CD4-positive, CD25-positive, alpha-beta regulatory T cell (primary cell): ENCODE data around the gene PMFBP1. TPM values are rescaled to one million over a fixed set of nuclear protein-coding genes. Genes with fewer than 3 reads are reported as not detected.
"Not testable (repeated sequence)": the region's sequence is repeated elsewhere in the genome, so short reads cannot be mapped to it uniquely, and the experiment has no call there.

Experiments used
- ATAC-seq, 2 donors: fragments of 150-1000 bp; cut with Tn5 transposase; one replicate each; pipeline ENCODE4 v1.10.0; 2021; ENCODE audit warnings: low read depth in 2 of 2, moderate number of reproducible peaks in 2 of 2, moderate library complexity in 1 of 2
- DNase-seq, 3 donors: peaks; one replicate each; pipeline versions ENCODE4 v3.0.0 to v3.0.0-alpha.2; 2012 to 2022; ENCODE audit warnings: mixed read lengths in 1 of 3
- H3K27ac ChIP-seq: one replicate; pipeline ENCODE4 v1.7.0; 2013; ENCODE audit warnings: mild to moderate bottlenecking, low read length; ENCODE audit not compliant: insufficient read depth, poor library complexity, severe bottlenecking
- H3K27me3 ChIP-seq: one replicate; pipeline ENCODE4 v1.7.0; 2013; ENCODE audit warnings: low read length; ENCODE audit not compliant: control insufficient read depth, insufficient read depth
- H3K36me3 ChIP-seq: one replicate; pipeline ENCODE4 v1.7.0; 2013; ENCODE audit warnings: mild to moderate bottlenecking, low read length, moderate library complexity; ENCODE audit not compliant: control insufficient read depth, insufficient read depth
- H3K4me1 ChIP-seq: 2 replicates; pipeline ENCODE4 v1.7.0; 2013; ENCODE audit warnings: mild to moderate bottlenecking, low read length; ENCODE audit not compliant: insufficient read depth, control insufficient read depth, poor library complexity, severe bottlenecking
- H3K4me3 ChIP-seq: one replicate; pipeline ENCODE4 v1.7.0; 2013; ENCODE audit warnings: low read depth, mild to moderate bottlenecking, low read length, moderate library complexity
- H3K9me3 ChIP-seq, 2 experiments: 1 replicate in 1 of 2; 2 replicates in 1 of 2; pipeline ENCODE4 v1.7.0; 2013; ENCODE audit warnings: low read length in 2 of 2, mild to moderate bottlenecking in 1 of 2, moderate library complexity in 1 of 2; ENCODE audit not compliant: control insufficient read depth in 2 of 2
- H3K27ac Mint-ChIP-seq, 3 donors: one replicate each; pipeline ENCODE4 v1.8.0; 2020 to 2022; ENCODE audit warnings: mild to moderate bottlenecking in 3 of 3, mixed read lengths in 3 of 3, moderate library complexity in 2 of 3
- H3K27me3 Mint-ChIP-seq: one replicate; pipeline ENCODE4 v1.8.0; 2022; ENCODE audit warnings: mild to moderate bottlenecking, mixed read lengths
- H3K36me3 Mint-ChIP-seq: one replicate; pipeline ENCODE4 v1.8.0; 2020; ENCODE audit warnings: mixed read lengths
- H3K4me1 Mint-ChIP-seq, 4 donors: one replicate each; pipeline ENCODE4 v1.8.0; 2020 to 2022; ENCODE audit warnings: mixed read lengths in 4 of 4, mild to moderate bottlenecking in 1 of 4
- H3K4me3 Mint-ChIP-seq, 4 donors: one replicate each; pipeline ENCODE4 v1.8.0; 2020 to 2022; ENCODE audit warnings: mild to moderate bottlenecking in 4 of 4, mixed read lengths in 4 of 4, moderate library complexity in 3 of 4
- H3K9me3 Mint-ChIP-seq, 7 donors: one replicate each; pipeline ENCODE4 v1.8.0; 2020 to 2022; ENCODE audit warnings: mixed read lengths in 7 of 7, mild to moderate bottlenecking in 3 of 7, moderate library complexity in 2 of 7
- polyA plus RNA-seq, 4 donors: library from polyadenylated mRNA; unstranded; fragments of 300-500 nt; fragmentation: Illumina TruSeq; gene quantifications; one replicate each; pipeline ENCODE4 v1.2.3, GENCODE V29; 2021
- total RNA-seq: library from RNA; stranded (reverse); gene quantifications from one replicate; pipeline ENCODE4 v1.2.3, GENCODE V29; 2022

The PMFBP1 gene
- total and polyA plus RNA-seq, 5 donors from 2014 or later = 2.0 TPM; not detected in 4

- H3K27ac ChIP-seq, H3K9me3 ChIP-seq, H3K4me1 Mint-ChIP-seq, H3K36me3 ChIP-seq, DNase-seq, H3K4me1 ChIP-seq, H3K27me3 Mint-ChIP-seq, H3K27ac Mint-ChIP-seq, H3K9me3 Mint-ChIP-seq, ATAC-seq, H3K4me3 ChIP-seq, H3K4me3 Mint-ChIP-seq, H3K27me3 ChIP-seq, H3K36me3 Mint-ChIP-seq: not testable (repeated sequence)
These were observed 96.9 kb downstream of the PMFBP1 start for GRCh38 chr16:72075067-72075466.

DNA sequence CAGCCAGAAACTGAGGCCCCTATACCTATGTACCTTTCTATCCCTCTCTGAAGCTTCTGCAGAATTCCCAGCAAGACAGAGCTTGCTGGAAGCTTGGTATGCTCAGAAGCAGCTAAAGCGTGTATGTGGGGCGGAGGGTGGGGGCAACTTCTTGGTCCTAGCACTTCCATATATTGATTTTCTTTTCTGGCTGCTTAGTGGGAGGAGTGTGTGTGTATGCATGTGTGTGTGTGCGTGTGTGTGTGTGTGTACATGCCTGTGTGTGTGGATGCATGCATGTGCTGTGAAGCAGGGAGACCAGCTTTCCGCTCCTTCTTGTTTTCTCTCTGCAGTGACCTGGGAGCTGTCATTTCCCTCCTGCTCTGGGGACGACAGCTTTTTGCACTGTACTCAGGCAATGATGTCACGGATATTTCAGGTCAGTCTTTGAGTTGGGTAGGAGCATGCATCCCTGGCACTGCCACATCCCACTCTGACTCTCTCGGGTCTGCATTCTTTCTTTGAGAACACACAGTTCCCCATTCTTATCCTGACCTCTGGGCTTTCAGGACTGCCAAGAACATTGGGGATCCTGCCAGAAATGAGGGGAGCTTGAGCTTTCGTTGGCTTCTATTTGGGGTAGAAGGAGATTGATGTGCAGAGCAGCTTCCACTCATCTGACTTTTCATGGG, 98.3 kb downstream of the PMFBP1 start:
- no peaks in the 10 kb centered on the region for H3K4me1 ChIP-seq
- Mint-ChIP-seq H3K4me1 (no peaks in the 10 kb centered on the region), H3K36me3 (no peaks in the 10 kb centered on the region), H3K27ac (no peak overlapping the region), H3K4me3 (no peak overlapping the region), H3K27me3 (no peaks in the 10 kb centered on the region), H3K9me3 (no peaks in the 10 kb centered on the region)
- no peak overlapping the region for H3K4me3 ChIP-seq
- DNase-seq (no peak), ATAC-seq (no peak)
- no peak overlapping the region for H3K27ac ChIP-seq
- no peaks in the 10 kb centered on the region for H3K36me3 ChIP-seq
- no peaks in the 10 kb centered on the region for H3K27me3 ChIP-seq
- no peaks in the 10 kb centered on the region for H3K9me3 ChIP-seq

DNA sequence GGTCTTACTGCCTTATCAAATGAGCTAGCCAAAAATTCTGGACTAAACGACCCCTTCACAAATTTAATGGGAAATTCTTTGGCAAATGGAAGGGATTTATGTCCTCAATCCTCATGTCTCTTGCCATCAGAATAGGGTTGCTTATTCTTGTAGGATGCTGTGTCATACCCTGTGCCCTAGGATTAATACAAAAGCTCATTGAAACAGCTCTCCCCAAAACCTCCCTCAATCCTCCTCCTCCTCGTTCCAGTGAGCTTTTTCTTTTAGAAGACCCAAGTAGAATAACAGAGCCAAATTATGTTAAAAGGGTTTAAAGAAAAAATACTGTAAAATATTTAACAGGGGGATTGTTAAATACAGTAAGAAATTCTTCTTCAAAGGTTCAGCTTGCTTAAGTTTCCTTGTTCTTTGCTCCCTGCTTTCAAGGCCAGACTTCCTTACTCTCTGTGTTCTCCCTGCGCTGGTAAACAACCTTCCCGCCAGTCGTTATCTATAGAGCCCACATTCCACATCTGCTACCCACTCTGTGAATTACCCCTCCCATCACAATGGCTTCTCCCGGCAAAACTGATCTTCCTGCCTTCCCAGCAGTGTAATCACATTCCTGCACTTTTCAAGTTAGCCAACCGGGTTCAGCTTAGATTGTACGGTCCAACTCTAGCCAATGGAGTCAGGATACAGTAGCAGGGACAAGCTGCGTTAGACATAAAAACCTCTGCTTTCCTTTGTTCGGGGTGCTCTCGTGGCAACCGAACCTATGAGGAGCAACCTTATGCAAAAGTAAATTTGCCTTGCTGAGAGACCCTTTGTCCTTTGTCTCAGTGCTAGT, 99.2 kb downstream of the PMFBP1 start:
- Histone ChIP-seq H3K27me3 (no peaks in the 10 kb centered on the region), H3K27ac (no peak overlapping the region), H3K36me3 (no peaks in the 10 kb centered on the region), H3K4me3 (no peak overlapping the region), H3K4me1 (no peaks in the 10 kb centered on the region), H3K9me3 (no peaks in the 10 kb centered on the region)
- DNase-seq = no peak
- Mint-ChIP-seq H3K27me3 (no peaks in the 10 kb centered on the region), H3K4me1 (no peaks in the 10 kb centered on the region), H3K27ac (no peak overlapping the region), H3K36me3 (no peaks in the 10 kb centered on the region), H3K9me3 (no peaks in the 10 kb centered on the region), H3K4me3 (no peak overlapping the region)
- ATAC-seq = no peak

Other genes with a start within 250 kb of the PMFBP1 start
- gene PKD1L3, start 171.8 kb downstream of the PMFBP1 start, total RNA-seq = not detected
- gene PKD1L3, start 171.8 kb downstream of the PMFBP1 start, polyA plus RNA-seq = not detected
- gene DHODH, start 163.4 kb downstream of the PMFBP1 start, total RNA-seq = 7.3 TPM
- 10 to 100 TPM in 1 of 4 donors, 1 to 10 TPM in 3; 4.9 to 10.1 (median 6.0) TPM for gene DHODH, start 163.4 kb downstream of the PMFBP1 start, polyA plus RNA-seq
- not detected for gene HP, start 117.7 kb downstream of the PMFBP1 start, total RNA-seq
- gene HP, start 117.7 kb downstream of the PMFBP1 start, polyA plus RNA-seq = not detected
- gene HPR, start 108.9 kb downstream of the PMFBP1 start, total RNA-seq = not detected
- under 1 TPM in 1 of 4 donors, not detected in 3; 0.67 TPM for gene HPR, start 108.9 kb downstream of the PMFBP1 start, polyA plus RNA-seq
- gene TXNL4B, start 78.5 kb downstream of the PMFBP1 start, total RNA-seq = 12.8 TPM
- 10 to 100 TPM; 14.5 to 18.5 (median 17.0) TPM for gene TXNL4B, start 78.5 kb downstream of the PMFBP1 start, polyA plus RNA-seq
- gene DHX38, start 78.3 kb downstream of the PMFBP1 start, total RNA-seq = 113 TPM
- gene DHX38, start 78.3 kb downstream of the PMFBP1 start, polyA plus RNA-seq = 10 to 100 TPM; 19.9 to 27.7 (median 23.7) TPM